Upper lobe of left lung (tissue), 4 donors: ENCODE results near the gene TTC17.

ENCODE experiments used
- CTCF ChIP-seq, 6 experiments: fragments of 450-650 bp in 4 of 6; fragments of 200-600 bp in 2 of 6; sonication (generic) in 2 of 6; IDR thresholded peaks; one replicate each; pipeline ENCODE4 v1.5.1; 2016 to 2019; ENCODE audit warnings: antibody characterized with exemption in 6 of 6
- EP300 ChIP-seq, 4 donors: sonication (generic); formaldehyde crosslinking; IDR thresholded peaks; one replicate each; pipeline ENCODE4 v1.5.1; 2017; ENCODE audit warnings: antibody characterized with exemption in 4 of 4, control low read depth in 2 of 4
- POLR2AphosphoS5 ChIP-seq, 2 donors: sonication (generic); formaldehyde crosslinking; IDR thresholded peaks; one replicate each; pipeline ENCODE4 v1.5.1; 2017; ENCODE audit warnings: antibody characterized with exemption in 2 of 2

- TF ChIP-seq CTCF (IDR thresholded peaks at IDR 0.05) (no peak), EP300 (IDR thresholded peaks at IDR 0.05) (no peak), POLR2AphosphoS5 (IDR thresholded peaks at IDR 0.05) (no peak)
These were observed 134.7 kb downstream of the TTC17 start for GRCh38 chr11:43493431-43493830.
